ENCODE data around the gene TMC8.

GRCh38 chr17:78128551-78129350 is 1.8 kb upstream of the TMC8 start, which contains the start of gene TMC6:
- TF ChIP-seq POLR2A (IDR thresholded peaks at IDR 0.05; ENCODE audit: control extremely low read depth in 1 of 2, low read depth in 2 of 2, low read length in 2 of 2) = 0 out of 3 replicates have a peak, but pooled peaks of 1 of the 2 experiments have one; percentile 59
- peak; percentile 76 for TF ChIP-seq POLR2AphosphoS5 (IDR thresholded peaks at IDR 0.05; ENCODE audit: low read depth, low read length)
- no peak for TF ChIP-seq EZH2 (IDR thresholded peaks at IDR 0.05; ENCODE audit: low read depth, low read length, severe bottlenecking)
- TF ChIP-seq RAD21 (IDR thresholded peaks at IDR 0.05 in 1 of 2, conservative IDR thresholded peaks at IDR 0.05 in 1 of 2; ENCODE audit: low read depth in 2 of 2, low read length in 2 of 2) = no peak
- TF ChIP-seq CTCF (IDR thresholded peaks at IDR 0.05; ENCODE audit: control extremely low read depth in 1 of 3, insufficient read depth in 1 of 3, low read depth in 1 of 3, low read length in 3 of 3) = no peak
- no peak for TF ChIP-seq CEBPB (IDR thresholded peaks at IDR 0.05; ENCODE audit: low read depth, low read length)
- TF ChIP-seq TAF1 (IDR thresholded peaks at IDR 0.05; ENCODE audit: low read depth, low read length) = peak; percentile 81
- TF ChIP-seq RFX5 (IDR thresholded peaks at IDR 0.05; ENCODE audit: borderline replicate concordance, low read depth, low read length) = no peak
- peak; percentile 81 for TF ChIP-seq USF2 (IDR thresholded peaks at IDR 0.05; ENCODE audit: low read length)
- no peak for TF ChIP-seq SIX5 (IDR thresholded peaks at IDR 0.05; ENCODE audit: low read depth, low read length)
- peak in 1 of 2 experiments; percentile 73; a peak in 1 of 4 replicates for TF ChIP-seq SIN3A (conservative IDR thresholded peaks at IDR 0.05 in 1 of 2, IDR thresholded peaks at IDR 0.05 in 1 of 2; ENCODE audit: low read depth in 1 of 2, low read length in 2 of 2)

Measured in H1 (cell line).